HT-29 (cell line): ENCODE results near the gene ZNF804B. TPM values are rescaled to one million over a fixed set of nuclear protein-coding genes. Genes with fewer than 3 reads are reported as not detected.

Experiments
- DNase-seq: peaks from one replicate; pipeline ENCODE4 v3.0.0-alpha.2; 2015; ENCODE audit warnings: low spot score
- total RNA-seq: library from RNA; depleted of rRNA; stranded (reverse); fragments of >200 nt; shearing (Covaris generic); gene quantifications from 2 replicates; pipeline ENCODE4 v1.2.3, GENCODE V29; 2014

The ZNF804B gene
- total RNA-seq, 1 experiment from 2014 or later, result not detected

- DNase-seq, result peak; percentile 75
Observed at GRCh38 chr7:88835147-88835728, 75.7 kb downstream of the ZNF804B start.

DNA sequence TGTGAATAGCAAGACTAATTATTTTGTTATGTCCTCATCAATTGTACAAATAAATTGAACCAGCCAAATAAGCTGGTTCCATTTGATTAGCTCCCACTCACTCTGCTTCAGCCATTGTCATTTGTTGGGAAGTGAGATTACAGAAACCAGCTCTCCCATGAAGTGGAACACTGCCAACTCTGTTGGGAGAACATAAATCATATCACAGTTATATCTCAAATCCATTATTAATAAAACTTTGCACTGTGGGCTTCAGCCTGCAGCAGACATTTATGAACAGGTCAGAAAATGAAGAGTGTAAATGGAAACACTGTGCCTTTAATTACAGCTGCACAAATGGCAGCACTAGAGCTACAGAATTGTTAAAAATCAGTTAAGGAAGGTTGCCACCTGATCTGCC, 82.7 kb downstream of the ZNF804B start:
- no peak for DNase-seq

GRCh38 chr7:88845091-88845490, 85.6 kb downstream of the ZNF804B start:
- no peak for DNase-seq

DNA sequence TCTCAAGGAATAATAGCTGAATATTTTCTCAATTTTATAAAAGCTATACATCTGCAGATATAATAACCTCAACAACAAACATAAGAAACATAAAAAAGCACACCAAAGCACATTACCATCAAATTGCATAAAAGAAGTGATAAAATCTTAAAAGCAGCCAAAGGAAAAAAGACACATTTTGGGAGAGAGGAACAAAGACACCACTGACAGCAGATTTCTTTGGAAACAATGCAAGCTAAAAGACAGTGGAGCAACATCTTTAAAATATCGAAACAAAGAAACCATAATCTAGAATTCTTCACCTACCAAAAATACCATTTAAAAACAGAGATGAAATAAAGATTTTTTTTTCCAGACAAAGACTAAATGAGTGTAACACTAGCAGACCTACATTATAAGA, 91.7 kb downstream of the ZNF804B start:
- no peak for DNase-seq

- no peak for DNase-seq
Observed at GRCh38 chr7:88859288-88859687, 99.8 kb downstream of the ZNF804B start.

GRCh38 chr7:88866265-88866863, 106.9 kb downstream of the ZNF804B start:
- DNase-seq, result no peak

DNA sequence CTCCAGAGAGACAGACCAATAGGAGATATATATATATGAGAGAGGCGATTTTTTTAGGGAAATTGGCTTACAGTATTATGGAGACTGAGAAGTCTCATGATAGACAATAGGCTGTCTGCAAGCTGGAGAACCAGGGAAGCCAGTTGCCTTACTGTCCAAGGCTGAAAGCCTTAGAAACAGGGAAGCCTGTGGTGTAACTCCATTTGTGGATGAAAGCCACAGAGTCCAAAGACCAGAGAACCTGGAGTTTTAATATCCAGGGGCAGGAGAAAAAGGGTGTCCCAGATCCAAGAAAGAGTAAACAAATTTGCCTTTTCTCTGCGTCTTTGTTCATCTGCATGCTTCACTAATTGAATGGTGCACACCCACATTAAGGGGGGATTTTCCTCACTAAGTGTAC, 107.7 kb downstream of the ZNF804B start:
- no peak for DNase-seq

GRCh38 chr7:88868456-88868855, 109.0 kb downstream of the ZNF804B start:
- no peak for DNase-seq

GRCh38 chr7:88881136-88881535, 121.6 kb downstream of the ZNF804B start:
- DNase-seq, result no peak

DNA sequence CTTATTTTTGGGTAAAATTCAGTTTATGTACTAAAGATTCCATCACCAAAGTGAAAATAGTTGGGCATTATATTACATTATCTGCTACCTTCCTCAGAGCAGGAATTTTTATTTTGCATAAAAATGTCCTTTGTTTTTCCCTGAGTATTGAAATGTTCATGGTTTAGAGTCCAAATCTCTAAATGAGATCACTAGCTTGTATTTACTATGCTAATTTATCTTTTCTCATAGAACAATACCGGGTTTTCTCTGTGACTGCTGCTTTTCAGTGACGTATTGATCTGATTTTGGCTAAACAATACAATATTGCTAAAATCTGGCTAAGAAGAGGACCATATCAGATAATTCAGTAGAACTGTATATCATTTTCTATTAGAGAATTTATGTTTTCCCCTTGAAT, 125.6 kb downstream of the ZNF804B start:
- DNase-seq, result no peak

GRCh38 chr7:88888684-88889083, 129.2 kb downstream of the ZNF804B start:
- DNase-seq, result no peak

DNA sequence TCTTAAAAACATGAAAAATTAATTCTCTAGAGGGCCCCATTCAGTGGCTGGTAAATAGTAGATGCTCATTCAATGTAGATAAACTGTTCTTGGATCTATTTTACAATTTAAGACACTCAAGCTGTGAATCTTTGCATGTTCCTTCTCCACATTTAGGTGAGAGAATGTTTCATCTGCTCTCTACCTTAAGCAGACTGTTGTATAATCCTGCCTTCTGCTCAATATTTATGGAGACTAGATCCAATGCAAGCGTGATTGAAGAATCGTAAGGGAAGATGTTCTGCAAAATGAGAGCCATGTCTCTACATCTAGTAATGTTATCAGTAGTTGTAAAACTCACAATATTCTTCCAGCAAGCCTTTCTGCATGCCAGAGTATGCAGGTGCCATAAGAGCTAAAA, 151.0 kb downstream of the ZNF804B start:
- DNase-seq, result no peak

- no peak for DNase-seq
Observed at GRCh38 chr7:88912852-88913251, 153.4 kb downstream of the ZNF804B start.

DNA sequence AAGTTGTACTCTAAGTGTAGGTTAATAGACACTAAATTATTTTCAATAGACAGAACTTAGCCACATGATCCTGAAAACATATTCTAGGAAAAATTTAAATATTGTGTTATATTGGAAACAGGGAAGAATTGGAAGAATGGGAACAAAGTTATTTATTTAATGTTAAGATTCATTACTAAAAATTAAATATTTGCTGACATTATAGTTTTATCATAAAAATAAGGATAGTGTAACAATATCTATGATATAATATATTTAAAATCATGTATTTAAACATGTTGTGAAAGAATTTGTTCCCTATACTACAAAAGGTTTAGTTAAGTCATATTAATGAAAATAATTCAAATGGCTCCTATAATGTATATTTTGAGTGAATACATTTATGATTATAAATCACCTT, 156.1 kb downstream of the ZNF804B start:
- DNase-seq, result no peak

DNA sequence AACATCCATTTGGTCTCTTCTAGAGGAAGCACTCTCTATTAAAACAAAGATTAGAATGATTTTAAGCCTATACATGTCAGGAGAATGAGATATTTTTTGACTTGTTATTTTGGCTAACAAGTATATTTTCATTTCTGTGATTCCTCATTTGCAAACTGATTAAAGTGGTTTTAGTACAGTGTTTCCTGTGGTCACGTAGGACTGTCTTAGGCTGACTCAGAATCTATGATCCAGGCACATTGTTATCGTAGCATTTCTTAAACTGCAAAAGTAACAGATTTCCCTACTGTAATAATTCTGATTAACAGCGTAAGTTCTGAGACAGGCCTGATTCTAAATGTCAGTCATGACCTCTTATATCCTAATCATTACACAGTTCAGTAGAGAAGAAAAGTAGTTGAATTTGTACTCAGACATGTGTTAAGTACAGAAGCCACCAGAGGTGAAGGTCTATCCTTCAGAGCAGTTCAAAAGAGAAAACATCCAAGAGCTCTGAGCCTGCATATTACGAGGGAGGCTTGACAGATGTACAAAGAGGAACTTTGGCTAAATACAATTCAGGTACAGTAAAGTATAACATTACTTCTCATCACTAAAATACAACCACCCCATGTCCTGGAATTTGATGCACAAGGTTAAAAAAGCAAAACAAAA, 160.1 kb downstream of the ZNF804B start:
- DNase-seq, result no peak

- no peak for DNase-seq
Observed at GRCh38 chr7:88922944-88923343, 163.4 kb downstream of the ZNF804B start.

DNA sequence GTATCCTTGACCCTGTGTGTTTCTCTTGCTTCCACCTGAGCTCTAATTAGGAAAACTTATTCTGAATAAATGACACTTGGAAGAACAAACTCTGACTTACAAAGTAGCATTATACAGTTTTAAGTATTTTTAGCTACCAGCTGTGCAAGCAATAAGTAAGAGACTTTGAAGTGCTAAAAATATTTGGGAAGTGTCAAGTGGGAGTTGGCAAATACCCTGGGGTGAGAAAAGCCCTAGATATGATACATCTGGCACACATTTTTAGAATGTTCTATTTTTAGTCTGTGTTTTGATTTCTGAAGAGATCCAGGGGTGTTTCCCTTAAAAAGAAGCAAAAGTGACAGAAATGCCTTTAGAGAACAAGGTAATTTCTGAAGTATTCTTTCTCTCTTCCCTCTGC, 168.8 kb downstream of the ZNF804B start:
- no peak for DNase-seq

DNA sequence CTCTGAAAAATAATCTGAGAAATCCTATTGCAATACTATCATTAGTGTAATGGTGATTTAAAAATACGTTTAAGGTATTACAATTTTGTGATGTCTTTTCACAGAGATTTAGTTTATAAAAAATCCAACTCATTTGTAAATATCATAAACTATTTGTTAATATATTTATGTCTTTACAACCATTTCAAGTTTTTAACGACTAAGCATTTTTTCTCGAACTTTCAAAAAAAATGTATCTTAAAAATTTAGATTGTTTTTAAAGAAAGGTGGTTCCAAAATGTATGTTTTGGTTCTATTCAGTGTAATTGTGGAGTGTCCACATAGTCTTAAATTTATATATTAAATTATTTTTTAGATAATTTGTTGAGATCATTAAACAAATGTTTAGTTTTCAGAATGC, 170.2 kb downstream of the ZNF804B start:
- no peak for DNase-seq

GRCh38 chr7:88933285-88933684, 173.8 kb downstream of the ZNF804B start:
- no peak for DNase-seq

- DNase-seq, result no peak
Observed at GRCh38 chr7:88942815-88943501, 183.5 kb downstream of the ZNF804B start.

DNA sequence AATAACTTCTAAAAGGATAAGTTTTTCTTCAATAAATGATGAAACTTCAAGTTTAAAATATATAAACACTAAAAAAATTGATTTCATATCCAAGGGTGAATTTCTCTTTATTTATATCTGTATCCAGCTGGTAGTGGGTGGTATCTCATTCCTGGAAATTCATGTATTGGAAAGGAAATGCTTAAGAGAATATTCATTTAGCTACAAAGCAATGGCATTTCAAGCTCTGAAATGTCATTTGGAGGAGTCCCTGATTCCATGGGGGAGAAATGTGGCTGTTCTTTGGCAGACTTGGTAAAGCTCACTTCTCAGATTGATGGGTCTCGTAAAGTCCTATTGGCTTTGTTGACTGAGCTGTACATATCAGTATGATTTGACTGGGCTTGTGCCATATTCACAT, 192.3 kb downstream of the ZNF804B start:
- DNase-seq, result no peak

- no peak for DNase-seq
Observed at GRCh38 chr7:88964418-88964817, 204.9 kb downstream of the ZNF804B start.

DNA sequence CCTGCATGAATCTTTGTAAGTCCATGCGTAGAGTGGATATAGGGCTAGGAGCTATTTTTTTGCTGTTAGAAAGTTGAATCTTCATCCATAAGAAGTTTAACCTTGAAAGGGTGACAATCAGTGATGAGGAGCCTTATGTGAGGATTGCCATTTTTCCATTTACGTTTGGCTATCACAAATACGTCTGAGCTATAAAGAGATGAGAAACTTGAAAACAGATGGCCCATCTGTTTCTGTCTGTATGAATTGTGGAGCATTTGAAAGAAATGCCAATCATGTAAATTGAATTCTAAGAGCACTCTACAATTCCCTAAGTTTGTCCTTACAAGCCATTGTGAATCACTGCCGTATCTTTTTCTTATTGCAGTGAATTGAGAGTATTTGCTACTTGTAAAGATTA, 205.9 kb downstream of the ZNF804B start:
- no peak for DNase-seq
